ENCODE data around the gene GSK3A.
A peak's percentile ranks its signal among the peaks of the same experiment; 100 is the strongest.

GSK3A gene

DNA sequence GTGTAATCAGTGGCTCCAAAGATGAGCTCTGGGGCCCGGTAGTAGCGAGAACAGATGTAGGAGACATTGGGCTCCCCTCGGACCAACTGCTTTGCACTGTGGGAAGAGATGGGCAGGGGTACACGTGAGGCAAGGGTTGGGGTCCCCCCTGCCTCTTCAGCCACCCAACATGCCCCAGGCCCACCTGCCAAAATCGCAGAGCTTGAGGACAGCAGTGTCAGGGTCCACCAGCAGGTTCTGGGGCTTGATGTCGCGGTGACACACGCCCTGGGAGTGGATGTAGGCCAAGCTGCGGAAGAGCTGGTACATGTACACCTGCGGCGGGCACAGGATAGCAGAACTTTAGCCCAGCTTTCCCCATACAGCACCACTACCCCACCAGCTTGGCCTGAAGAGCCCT, 8.0 kb downstream of the GSK3A start:
- 95 to 96% methylated on average over 11 of the region's 11 CpGs for WGBS, 2 experiments
- H3K27me3 ChIP-seq (ENCODE audit: control insufficient read depth, insufficient read depth, low read length, poor library complexity, severe bottlenecking) = no peaks in the 10 kb centered on the region
- H3K9me3 ChIP-seq (ENCODE audit: control insufficient read depth, low read length) = no peaks in the 10 kb centered on the region
- H3K27ac ChIP-seq (ENCODE audit: insufficient read depth, low read depth, low read length, poor library complexity, severe bottlenecking) = no peak overlapping the region
- no peaks in the 10 kb centered on the region for H3K4me1 ChIP-seq (ENCODE audit: control insufficient read depth, insufficient read depth, low read length)
- H3K36me3 ChIP-seq (ENCODE audit: control insufficient read depth, insufficient read depth, low read length) = peaks cover 38% of the 10 kb centered on the region
- no peak overlapping the region for H3K4me3 ChIP-seq (ENCODE audit: insufficient read depth, low read depth, low read length)

DNA sequence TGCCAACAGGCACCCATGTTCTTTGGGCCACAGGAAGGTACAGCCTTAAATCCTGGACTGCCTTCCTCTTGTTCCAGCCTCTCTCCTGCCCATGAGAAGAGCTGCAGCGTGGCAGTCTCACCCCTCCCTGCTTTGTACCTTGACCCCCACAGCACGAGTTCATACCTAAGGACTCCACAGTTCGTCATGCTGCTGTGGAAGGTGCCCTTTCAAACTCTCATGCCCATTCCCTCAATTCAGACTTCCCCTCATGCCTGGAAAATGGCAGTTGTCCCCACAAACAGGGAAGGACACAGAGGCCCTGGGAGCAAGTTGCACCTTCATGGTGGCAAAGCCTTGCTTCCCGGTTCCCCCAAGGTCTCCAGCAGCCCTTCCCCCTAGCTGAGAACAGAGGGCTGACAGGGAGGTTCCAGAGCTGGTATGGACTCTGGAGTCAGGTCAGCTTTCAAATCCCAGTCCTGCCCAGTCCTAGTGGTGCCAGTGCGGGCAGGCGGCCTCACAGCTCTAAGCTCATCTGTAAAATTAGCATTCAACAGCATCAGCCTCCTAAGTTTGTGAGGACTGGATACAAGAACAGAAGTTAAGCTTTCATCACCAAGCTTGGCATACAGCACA, 8.6 kb downstream of the GSK3A start:
- 92 to 95% methylated on average over 6 of the region's 6 CpGs for WGBS, 2 experiments
- Histone ChIP-seq H3K36me3 (ENCODE audit: control insufficient read depth, insufficient read depth, low read length) (peaks cover 38% of the 10 kb centered on the region), H3K4me3 (ENCODE audit: insufficient read depth, low read depth, low read length) (no peak overlapping the region), H3K9me3 (ENCODE audit: control insufficient read depth, low read length) (no peaks in the 10 kb centered on the region), H3K4me1 (ENCODE audit: control insufficient read depth, insufficient read depth, low read length) (no peaks in the 10 kb centered on the region), H3K27ac (ENCODE audit: insufficient read depth, low read depth, low read length, poor library complexity, severe bottlenecking) (no peak overlapping the region), H3K27me3 (ENCODE audit: control insufficient read depth, insufficient read depth, low read length, poor library complexity, severe bottlenecking) (no peaks in the 10 kb centered on the region)

- Histone ChIP-seq H3K4me3 (ENCODE audit: insufficient read depth, low read depth, low read length) (no peak overlapping the region), H3K4me1 (ENCODE audit: control insufficient read depth, insufficient read depth, low read length) (no peaks in the 10 kb centered on the region), H3K27me3 (ENCODE audit: control insufficient read depth, insufficient read depth, low read length, poor library complexity, severe bottlenecking) (no peaks in the 10 kb centered on the region), H3K27ac (ENCODE audit: insufficient read depth, low read depth, low read length, poor library complexity, severe bottlenecking) (no peak overlapping the region), H3K9me3 (ENCODE audit: control insufficient read depth, low read length) (no peaks in the 10 kb centered on the region), H3K36me3 (ENCODE audit: control insufficient read depth, insufficient read depth, low read length) (peaks cover 38% of the 10 kb centered on the region)
- 90 to 91% methylated on average over 6 to 7 of the region's 7 CpGs for WGBS, 2 experiments
These were observed 9.3 kb downstream of the GSK3A start for GRCh38 chr19:42233106-42233505.

DNA sequence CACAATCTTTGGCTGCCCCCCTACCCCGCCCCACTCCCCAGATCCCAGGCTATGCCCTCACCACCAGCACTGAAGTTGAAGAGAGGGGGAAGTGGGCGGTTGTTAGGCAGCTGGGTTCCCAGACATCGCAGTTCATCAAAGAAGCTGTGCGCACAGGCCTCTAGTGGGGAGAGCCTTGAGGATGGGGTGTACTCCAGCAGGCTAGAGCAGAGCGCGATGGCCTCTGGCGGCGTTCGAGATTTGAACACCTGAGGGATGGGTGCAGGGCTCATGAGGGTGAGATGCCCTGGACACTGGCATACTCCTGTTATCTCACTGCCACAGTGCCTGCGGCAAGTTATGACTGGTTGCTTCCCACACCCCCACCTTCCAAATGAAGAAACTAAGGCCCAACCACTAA, 10.0 kb downstream of the GSK3A start:
- WGBS, 2 experiments = 94 to 95% methylated on average over 10 of the region's 10 CpGs
- Histone ChIP-seq H3K9me3 (ENCODE audit: control insufficient read depth, low read length) (no peaks in the 10 kb centered on the region), H3K4me3 (ENCODE audit: insufficient read depth, low read depth, low read length) (no peak overlapping the region), H3K27me3 (ENCODE audit: control insufficient read depth, insufficient read depth, low read length, poor library complexity, severe bottlenecking) (no peaks in the 10 kb centered on the region), H3K27ac (ENCODE audit: insufficient read depth, low read depth, low read length, poor library complexity, severe bottlenecking) (no peak overlapping the region), H3K4me1 (ENCODE audit: control insufficient read depth, insufficient read depth, low read length) (no peaks in the 10 kb centered on the region), H3K36me3 (ENCODE audit: control insufficient read depth, insufficient read depth, low read length) (peaks cover 38% of the 10 kb centered on the region)

DNA sequence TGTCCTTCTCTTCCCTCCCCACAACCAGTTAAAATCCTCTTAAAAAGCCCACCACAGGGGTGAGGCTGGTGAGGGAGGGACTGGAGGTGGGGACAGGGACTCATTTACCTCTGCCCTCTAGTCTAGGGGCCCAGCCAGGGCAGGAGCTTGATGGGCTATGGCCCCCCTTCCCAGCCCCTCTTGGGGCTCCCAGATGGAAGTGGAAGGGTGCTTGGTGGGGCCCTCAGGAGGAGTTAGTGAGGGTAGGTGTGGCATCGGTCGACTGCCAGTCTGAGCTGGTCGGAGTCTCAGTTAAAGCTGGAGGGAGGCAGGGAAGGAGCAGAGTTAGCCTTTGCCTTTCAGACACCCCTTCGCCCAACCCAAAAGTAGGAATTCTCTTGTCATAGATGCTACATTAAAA, 11.8 kb downstream of the GSK3A start:
- WGBS, 2 experiments = 92 to 96% methylated on average over 4 of the region's 4 CpGs
- Histone ChIP-seq H3K9me3 (ENCODE audit: control insufficient read depth, low read length) (no peaks in the 10 kb centered on the region), H3K4me3 (ENCODE audit: insufficient read depth, low read depth, low read length) (no peak overlapping the region), H3K4me1 (ENCODE audit: control insufficient read depth, insufficient read depth, low read length) (no peaks in the 10 kb centered on the region), H3K27me3 (ENCODE audit: control insufficient read depth, insufficient read depth, low read length, poor library complexity, severe bottlenecking) (no peaks in the 10 kb centered on the region), H3K27ac (ENCODE audit: insufficient read depth, low read depth, low read length, poor library complexity, severe bottlenecking) (no peak overlapping the region), H3K36me3 (ENCODE audit: control insufficient read depth, insufficient read depth, low read length) (peaks cover 39% of the 10 kb centered on the region)

GRCh38 chr19:42229855-42230351, 12.5 kb downstream of the GSK3A start:
- Histone ChIP-seq H3K27me3 (ENCODE audit: control insufficient read depth, insufficient read depth, low read length, poor library complexity, severe bottlenecking) (no peaks in the 10 kb centered on the region), H3K4me1 (ENCODE audit: control insufficient read depth, insufficient read depth, low read length) (no peaks in the 10 kb centered on the region), H3K9me3 (ENCODE audit: control insufficient read depth, low read length) (no peaks in the 10 kb centered on the region), H3K36me3 (ENCODE audit: control insufficient read depth, insufficient read depth, low read length) (peaks cover 40% of the 10 kb centered on the region), H3K27ac (ENCODE audit: insufficient read depth, low read depth, low read length, poor library complexity, severe bottlenecking) (no peak overlapping the region), H3K4me3 (ENCODE audit: insufficient read depth, low read depth, low read length) (no peak overlapping the region)
- 91 to 93% methylated on average over 8 of the region's 8 CpGs for WGBS, 2 experiments

GRCh38 chr19:42229301-42229854, 13.0 kb downstream of the GSK3A start:
- H3K9me3 ChIP-seq (ENCODE audit: control insufficient read depth, low read length) = no peaks in the 10 kb centered on the region
- peak overlapping the region; percentile 44 for H3K27ac ChIP-seq (ENCODE audit: insufficient read depth, low read depth, low read length, poor library complexity, severe bottlenecking)
- H3K4me1 ChIP-seq (ENCODE audit: control insufficient read depth, insufficient read depth, low read length) = no peaks in the 10 kb centered on the region
- no peaks in the 10 kb centered on the region for H3K27me3 ChIP-seq (ENCODE audit: control insufficient read depth, insufficient read depth, low read length, poor library complexity, severe bottlenecking)
- no peak overlapping the region for H3K4me3 ChIP-seq (ENCODE audit: insufficient read depth, low read depth, low read length)
- WGBS, 2 experiments = 91 to 92% methylated on average over 4 of the region's 4 CpGs
- peaks cover 40% of the 10 kb centered on the region for H3K36me3 ChIP-seq (ENCODE audit: control insufficient read depth, insufficient read depth, low read length)

- 88 to 90% methylated on average over 4 of the region's 4 CpGs for WGBS, 2 experiments
- Histone ChIP-seq H3K36me3 (ENCODE audit: control insufficient read depth, insufficient read depth, low read length) (peaks cover 36% of the 10 kb centered on the region), H3K9me3 (ENCODE audit: control insufficient read depth, low read length) (no peaks in the 10 kb centered on the region)
These were observed 13.8 kb downstream of the GSK3A start for GRCh38 chr19:42228641-42229040.

DNA sequence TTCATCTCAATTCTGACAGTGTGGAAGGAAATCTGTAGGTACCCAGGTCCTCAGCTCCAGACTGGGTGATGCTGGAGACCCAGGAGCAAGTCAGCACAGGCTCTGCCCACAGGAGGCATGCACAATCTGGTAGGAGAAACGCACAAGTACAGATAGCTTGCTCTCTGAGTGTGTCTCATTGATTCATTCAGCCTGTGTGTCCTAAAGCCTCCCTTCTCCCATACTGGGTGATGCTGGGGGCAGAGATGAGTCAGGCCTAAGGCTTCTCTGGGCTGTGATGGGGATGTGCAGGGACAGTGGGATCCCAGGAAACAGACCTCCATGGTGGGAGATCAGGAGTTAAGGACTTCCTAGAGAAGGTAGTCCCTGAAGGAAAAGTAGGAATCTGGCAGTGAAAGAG, 15.5 kb downstream of the GSK3A start:
- Histone ChIP-seq H3K27me3 (ENCODE audit: control insufficient read depth, insufficient read depth, low read length, poor library complexity, severe bottlenecking) (no peaks in the 10 kb centered on the region), H3K4me1 (ENCODE audit: control insufficient read depth, insufficient read depth, low read length) (no peaks in the 10 kb centered on the region), H3K36me3 (ENCODE audit: control insufficient read depth, insufficient read depth, low read length) (peaks cover 26% of the 10 kb centered on the region), H3K9me3 (ENCODE audit: control insufficient read depth, low read length) (no peaks in the 10 kb centered on the region), H3K4me3 (ENCODE audit: insufficient read depth, low read depth, low read length) (no peak overlapping the region), H3K27ac (ENCODE audit: insufficient read depth, low read depth, low read length, poor library complexity, severe bottlenecking) (no peak overlapping the region)
- 93 to 94% methylated on average over 1 of the region's 1 CpG for WGBS, 2 experiments

More at GRCh38 chr19:42228641-42229040, 13.8 kb downstream of the GSK3A start:
- Histone ChIP-seq H3K27ac (ENCODE audit: insufficient read depth, low read depth, low read length, poor library complexity, severe bottlenecking) (no peak overlapping the region), H3K27me3 (ENCODE audit: control insufficient read depth, insufficient read depth, low read length, poor library complexity, severe bottlenecking) (no peaks in the 10 kb centered on the region), H3K4me3 (ENCODE audit: insufficient read depth, low read depth, low read length) (no peak overlapping the region), H3K4me1 (ENCODE audit: control insufficient read depth, insufficient read depth, low read length) (no peaks in the 10 kb centered on the region)

DNA sequence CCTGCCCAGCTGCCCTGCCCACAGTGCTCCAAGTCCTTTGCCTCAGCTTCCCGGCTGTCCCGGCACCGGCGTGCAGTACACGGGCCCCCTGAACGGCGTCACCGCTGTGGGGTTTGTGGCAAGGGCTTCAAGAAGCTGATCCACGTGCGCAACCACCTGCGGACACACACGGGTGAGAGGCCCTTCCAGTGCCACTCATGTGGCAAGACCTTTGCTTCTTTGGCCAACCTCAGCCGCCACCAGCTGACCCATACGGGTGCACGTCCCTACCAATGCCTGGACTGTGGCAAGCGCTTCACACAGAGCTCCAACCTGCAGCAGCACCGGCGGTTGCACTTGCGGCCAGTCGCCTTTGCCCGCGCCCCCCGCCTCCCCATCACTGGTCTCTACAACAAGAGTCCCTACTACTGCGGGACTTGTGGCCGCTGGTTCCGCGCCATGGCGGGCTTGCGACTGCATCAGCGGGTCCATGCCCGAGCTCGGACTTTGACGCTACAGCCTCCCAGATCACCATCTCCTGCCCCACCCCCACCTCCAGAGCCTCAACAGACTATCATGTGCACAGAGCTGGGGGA, 16.6 kb downstream of the GSK3A start:
- H3K27ac ChIP-seq (ENCODE audit: insufficient read depth, low read depth, low read length, poor library complexity, severe bottlenecking) = no peak overlapping the region
- WGBS, 2 experiments = 95 to 96% methylated on average over 33 of the region's 33 CpGs
- no peaks in the 10 kb centered on the region for H3K9me3 ChIP-seq (ENCODE audit: control insufficient read depth, low read length)
- H3K4me1 ChIP-seq (ENCODE audit: control insufficient read depth, insufficient read depth, low read length) = peaks cover 5% of the 10 kb centered on the region
- H3K4me3 ChIP-seq (ENCODE audit: insufficient read depth, low read depth, low read length) = no peak overlapping the region
- H3K27me3 ChIP-seq (ENCODE audit: control insufficient read depth, insufficient read depth, low read length, poor library complexity, severe bottlenecking) = no peaks in the 10 kb centered on the region
- H3K36me3 ChIP-seq (ENCODE audit: control insufficient read depth, insufficient read depth, low read length) = peaks cover 26% of the 10 kb centered on the region

Measured in ectodermal cell (in vitro differentiated cells).